Hematopoietic multipotent progenitor cell treated with erythropoietin and hydrocortisone succinate and interleukin-3 and kit ligand, for 15 days (in vitro differentiated cells): Measurements from ENCODE around the gene DPP10.
"Not testable (repeated sequence)": the region's sequence is repeated elsewhere in the genome, so short reads cannot be mapped to it uniquely, and the experiment has no call there.

Experiments used
- DNase-seq: peaks from one replicate; pipeline ENCODE4 v3.0.0-alpha.2; 2015; ENCODE audit warnings: low spot score

The DPP10 gene

DNA sequence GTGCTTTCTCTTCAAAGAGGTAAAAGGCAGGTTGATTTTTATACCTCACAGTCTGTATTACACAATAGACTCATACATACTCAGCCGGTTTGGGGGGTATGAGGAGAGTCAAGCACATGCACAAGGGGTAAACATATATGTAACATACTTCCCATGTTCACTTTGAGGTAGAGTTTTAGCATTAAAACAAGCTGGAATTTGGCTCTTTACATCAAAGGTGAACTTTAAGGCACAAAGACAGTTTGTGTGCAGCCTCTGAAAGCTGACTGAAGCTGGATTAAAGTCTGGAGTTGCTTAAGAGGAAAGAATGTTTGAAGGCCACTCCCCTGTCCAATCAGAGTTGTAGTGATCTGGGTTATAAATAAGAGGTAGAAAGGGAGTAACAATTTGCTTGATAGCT lies 282.0 kb downstream of the DPP10 start:
- DNase-seq: no peak

DNA sequence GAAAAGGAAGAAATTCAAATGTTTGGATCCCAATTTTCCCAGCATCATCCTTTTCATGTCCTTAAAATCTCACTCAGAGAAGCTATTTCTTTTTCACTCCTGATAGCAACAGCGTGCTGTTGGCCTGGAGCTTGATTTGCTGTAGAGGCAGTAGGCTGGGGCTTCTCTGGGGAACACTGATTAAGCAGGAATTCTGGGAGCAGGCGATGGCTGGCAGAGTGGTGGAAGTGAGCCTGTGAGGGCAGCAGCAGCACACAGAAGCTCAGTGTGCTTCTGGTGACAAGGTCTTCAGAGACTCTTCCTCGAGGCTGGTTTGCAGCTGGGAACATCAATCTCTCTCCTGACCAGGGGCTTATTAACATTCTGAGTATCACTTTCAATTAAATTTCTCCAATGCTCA lies 284.6 kb downstream of the DPP10 start:
- no peak for DNase-seq

DNA sequence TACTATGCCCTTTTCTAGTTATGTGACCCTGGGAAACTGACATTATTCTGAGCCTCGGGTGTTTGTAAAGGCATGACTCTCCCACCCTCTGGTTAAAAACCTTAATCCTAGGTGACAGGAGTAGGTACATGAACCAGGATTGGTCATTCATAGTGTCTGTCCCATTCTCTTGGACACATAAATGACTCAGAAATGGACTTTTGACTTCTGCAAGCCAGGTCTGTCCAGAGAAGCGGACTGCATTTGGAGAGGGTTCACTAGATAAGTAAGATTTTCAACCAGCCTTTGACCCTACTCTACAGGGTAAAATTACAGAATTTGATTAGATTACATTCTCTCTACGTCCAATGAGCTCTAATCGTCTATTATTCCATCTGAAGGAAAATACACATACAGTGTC lies 285.9 kb downstream of the DPP10 start:
- no peak for DNase-seq

DNA sequence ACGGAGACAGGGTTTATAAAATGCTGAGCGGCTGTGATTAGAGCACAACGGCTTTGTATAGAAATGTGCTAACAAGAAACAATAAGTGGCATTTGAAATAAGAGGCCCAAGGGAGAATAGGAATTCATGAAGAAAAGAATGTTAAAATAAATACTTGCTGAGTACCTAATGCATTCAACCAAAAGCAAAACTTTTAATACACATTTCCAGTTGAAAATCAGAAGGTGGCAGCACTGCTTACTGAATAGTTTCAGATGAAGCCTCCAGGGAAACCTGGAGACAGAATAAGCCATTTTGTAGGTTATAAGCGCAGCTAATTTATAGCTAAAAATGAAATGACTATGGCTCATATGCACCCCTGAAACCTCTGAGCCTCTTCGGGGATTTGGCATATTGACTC lies 286.6 kb downstream of the DPP10 start:
- DNase-seq: no peak

DNA sequence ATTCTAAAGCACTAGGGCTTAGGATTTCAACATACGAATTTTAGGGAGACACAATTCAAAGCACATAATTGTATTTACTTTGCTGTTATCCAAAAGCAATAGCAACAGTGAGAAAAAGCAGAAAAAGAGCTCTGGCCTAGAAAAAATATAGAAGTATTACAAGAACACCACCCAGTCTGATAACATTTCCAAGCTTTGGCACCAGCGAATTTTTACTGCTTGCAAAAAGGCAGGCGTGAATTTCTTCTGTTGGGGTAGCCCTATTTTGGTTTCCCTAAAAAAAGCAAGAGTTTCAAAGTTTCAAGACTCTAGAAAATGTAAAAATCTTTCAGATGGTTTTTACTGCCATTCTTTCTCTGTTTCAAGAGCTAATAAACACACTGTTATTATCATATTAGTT lies 292.7 kb downstream of the DPP10 start:
- no peak for DNase-seq

DNA sequence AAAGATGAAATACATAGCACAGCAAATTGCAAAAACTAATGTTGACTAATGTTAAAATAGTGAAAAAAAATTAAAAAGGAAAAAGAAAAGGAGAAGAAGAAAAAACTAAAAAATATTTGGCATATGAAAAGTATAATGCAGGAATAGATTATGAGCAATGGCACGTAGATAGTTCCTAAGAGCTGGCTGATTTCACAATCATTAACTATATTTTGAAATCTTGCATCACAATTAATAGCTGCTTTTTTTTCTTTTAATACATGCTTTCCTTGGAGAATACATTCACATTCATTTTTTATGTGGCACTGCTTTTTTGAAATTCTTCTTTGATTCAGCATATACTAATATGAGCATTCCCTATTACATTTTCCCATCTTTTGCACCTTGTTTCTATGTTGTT lies 299.8 kb downstream of the DPP10 start:
- no peak for DNase-seq

DNA sequence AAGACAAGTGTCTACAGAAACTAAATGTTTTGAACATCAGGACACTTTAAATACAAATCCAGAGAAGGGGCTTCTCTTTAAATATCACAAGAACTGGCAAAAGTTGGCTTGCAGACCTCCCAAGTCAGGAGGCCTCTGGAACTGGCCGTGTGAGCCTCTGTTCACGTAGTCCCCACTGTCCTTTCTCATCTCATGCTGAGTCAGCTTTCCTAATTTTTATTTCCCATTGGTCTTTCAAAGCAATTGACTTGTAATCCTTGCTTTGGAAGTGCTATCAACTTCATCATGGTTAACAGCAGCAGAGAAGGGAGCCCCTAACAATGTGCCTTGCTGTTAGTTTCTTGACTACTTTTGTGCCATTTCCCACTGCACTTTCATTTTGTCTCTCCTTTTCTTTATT lies 303.3 kb downstream of the DPP10 start:
- DNase-seq: no peak

DNA sequence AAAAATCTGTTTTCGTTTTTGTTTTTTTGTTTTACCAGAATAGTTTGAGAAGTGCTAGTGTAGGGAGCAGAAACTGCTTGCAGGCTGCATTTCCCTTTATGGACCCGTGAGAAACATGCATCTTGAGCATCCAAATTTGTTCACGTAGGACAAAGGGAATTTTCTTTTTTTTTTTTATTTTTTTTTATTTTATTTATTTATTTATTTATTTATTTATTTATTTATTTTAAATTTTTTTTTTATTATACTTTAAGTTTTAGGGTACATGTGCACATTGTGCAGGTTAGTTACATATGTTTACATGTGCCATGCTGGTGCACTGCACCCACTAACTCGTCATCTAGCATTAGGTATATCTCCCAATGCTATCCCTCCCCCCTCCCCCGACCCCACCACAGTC lies 305.7 kb downstream of the DPP10 start:
- not testable (repeated sequence) for DNase-seq

DNA sequence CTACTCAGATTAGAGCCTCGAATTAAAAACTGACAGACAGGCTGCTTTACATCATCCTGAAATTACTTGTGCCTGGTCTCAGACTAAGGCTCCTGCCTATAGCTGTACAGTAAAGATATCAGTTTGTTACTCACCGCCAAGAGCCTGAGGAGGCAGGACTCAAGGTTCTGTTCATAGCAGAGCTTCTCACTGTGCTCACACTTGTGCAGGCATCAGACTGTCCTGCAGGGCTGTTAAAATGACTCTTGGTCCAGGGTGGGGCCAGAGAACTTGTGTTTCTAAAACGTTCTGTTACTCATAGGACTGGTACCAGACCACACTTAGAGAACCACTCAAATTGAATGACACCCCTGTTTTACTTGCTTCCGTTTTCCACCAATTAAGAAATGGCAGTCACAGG lies 310.0 kb downstream of the DPP10 start:
- DNase-seq: no peak

DNA sequence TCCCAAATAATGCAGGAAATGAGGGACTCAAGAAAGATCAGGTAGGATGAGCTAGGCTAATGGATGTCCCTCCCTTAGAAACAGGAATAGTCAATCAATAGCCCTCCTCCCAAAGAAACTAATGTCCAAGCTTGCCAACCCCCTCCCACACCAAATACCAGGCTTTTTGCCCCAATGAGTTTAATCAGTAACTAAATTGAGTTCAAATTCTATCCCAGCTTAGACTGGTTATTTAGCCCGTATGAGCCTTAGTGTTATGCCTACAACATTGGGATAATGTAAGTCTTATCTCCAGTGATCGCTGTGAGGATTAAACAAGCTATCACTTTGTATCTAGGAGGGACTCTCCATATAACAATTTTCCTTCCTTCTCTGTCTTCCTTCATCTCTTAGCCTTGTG lies 310.7 kb downstream of the DPP10 start:
- DNase-seq: no peak

DNA sequence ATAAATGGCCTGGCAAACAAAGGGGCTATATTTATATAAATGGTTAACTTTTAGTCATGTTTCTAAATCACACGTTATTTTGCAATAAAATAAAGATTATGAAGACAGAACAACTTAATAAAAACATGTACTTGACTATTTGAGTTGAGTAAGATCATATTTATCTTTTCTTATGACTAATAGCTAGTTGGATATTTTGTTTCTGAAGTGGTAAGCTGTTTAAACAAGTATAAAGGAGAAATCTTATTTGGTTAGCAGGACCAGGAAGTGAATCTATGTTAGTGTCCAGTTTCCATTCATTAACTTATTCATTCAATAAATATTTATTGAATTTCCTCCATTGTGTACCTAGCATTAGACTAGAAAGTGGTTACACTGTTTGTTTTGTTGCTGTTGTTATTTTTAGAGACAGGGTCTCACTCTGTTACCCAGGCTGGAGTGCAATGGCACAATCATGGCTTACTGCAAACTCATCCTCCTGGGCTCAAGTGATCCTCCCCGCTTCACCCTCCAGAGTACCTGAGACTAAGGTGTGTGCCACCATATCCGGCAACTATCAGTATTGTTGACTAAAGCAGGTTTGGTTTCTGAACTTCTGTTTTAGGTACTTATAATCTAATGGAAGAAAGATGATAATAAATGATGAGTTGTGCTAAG lies 312.6 kb downstream of the DPP10 start:
- no peak for DNase-seq

DNA sequence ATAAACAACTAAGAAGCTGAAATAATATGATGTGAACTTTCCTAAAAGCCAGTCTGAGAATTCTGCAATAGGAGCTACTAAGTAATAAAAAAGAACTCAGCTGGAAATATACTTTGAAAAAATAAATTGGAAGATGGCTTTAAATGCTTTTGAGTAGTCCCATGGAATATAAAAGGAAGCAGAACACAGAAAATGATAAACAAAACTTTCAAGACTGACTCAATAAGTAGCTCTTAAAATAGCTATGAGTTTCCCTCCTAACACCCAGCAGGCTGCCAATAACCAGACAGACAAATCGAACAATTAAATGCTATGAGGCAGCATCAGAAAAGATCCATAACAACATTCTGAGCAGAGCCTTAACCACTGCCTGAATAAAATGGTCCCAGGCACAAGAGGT lies 319.9 kb downstream of the DPP10 start:
- no peak for DNase-seq

DNA sequence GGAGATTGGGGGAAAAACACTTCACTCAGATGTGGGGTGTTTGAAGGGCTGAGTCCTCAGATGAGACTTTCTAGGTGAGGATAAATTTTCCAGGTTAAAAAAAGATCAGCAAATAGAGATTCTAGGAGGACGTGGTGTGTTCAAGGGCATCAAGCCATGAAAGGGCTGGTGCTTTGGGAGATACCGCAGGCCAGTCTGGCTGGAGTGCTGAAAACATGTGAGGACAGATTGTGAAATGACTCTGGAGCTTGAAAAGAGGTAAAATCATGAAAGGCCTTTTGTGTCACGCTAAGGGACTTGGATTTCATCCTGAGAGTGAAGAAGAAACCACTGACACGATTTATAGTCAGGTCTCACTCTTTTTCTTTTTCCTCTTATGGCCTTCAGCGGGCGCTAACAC lies 320.5 kb downstream of the DPP10 start:
- DNase-seq: no peak

DNA sequence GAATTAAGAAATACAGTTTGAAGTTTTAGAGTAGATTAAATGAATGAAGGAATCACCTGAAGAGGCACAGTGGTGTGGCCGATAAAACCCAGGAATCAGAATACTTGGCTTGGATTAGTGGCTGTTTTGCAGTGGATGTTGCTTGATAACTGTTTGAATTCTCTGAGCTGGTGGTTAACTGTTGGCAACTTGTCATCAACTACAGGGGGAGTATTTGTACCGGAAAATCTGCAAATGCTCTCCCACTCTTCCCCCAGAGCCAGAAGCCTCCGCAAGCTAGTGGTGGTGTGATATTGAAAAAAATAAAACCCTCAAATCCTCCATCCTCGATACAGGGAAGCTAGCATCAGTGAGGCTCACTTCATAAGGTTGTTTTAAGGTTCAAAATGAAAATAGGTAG lies 326.7 kb downstream of the DPP10 start:
- DNase-seq: no peak

DNA sequence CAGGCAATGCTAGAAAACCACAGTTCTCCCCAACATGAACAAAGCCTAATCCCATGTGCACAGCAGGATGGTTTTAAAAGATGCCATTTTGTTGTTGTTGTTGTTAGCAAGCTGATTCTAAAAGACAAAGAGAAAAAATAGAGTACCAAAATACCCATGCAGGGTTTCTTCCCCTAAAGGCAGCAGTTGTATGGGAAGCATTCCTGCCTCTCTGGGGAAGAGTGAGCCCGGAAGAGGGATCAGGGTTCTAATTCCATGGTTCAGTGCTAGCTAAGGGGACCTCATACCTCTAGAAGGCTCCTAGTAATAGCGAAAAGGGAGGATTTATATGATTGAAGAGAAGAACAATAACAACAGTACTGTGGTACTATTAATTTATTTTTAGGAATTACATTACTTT lies 327.6 kb downstream of the DPP10 start:
- DNase-seq: no peak

DNA sequence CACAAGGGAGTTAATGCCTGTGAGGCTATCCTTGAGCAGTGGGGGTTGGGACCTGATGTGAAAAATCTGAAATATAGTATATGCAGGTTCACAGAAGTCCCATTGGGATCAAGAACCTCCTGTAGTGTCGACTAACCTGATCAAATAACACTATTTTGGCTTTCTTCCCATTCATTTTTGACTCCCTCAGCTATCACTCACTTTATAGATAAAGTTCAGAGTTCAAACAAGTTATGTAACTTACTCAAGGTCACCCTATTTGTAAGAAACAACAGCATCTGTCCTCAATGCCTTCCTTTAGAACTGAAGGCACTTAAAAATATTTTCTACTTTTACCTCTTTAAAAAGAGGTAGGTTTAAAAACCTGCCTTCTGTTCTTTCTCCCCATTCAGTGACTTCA lies 341.6 kb downstream of the DPP10 start:
- DNase-seq: no peak

DNA sequence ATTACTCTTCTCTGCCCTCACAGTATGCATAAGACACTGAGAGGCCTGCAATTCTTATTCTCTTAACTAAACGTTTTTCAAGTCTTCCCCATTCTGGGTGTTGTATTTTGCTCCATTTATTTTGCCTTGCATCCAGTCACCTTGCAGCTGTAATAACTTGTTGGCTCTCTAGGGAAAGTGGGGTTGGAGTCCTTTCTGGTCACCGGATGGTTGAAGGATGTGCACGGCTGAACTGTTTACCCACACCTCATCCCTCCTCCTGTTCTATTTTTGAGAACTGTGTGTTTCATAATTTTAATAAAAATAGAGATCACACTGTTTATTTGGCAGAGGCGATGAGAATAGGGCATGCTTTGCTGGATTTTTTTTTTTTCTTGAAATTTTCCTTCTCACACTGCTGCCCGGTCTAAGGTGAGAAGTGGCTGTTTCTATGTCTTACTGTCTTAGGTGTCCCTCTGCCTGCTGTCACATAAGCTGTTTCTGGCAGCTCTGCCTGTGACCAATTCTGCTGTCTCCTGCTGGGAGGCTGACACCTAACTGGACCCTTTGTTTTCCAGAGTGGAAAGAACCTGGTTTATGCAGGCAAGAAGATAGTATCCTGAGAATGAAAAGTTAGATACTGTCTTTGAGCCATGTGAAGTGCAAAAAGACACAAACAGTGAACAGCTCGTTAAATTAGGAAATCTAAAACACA lies 342.6 kb downstream of the DPP10 start:
- no peak for DNase-seq

DNA sequence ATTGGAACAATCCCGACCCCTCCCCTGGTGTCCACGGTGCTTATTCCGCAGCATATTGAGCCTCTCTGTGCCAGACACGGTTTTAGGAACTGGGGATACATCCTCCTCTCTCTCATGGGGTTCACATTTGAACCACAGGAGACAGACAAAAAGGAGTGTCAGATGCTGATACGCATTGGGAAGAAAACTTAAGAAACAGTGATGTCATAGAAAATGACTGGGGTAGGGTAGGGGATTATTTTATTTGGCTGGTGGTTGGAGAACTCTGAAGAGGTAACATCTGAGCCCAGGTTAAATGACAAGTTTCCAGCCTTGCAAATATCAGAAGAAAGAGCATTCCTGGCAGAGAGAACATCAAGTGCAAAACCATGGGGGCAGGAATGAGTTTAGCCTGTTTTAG lies 344.5 kb downstream of the DPP10 start:
- no peak for DNase-seq

DNA sequence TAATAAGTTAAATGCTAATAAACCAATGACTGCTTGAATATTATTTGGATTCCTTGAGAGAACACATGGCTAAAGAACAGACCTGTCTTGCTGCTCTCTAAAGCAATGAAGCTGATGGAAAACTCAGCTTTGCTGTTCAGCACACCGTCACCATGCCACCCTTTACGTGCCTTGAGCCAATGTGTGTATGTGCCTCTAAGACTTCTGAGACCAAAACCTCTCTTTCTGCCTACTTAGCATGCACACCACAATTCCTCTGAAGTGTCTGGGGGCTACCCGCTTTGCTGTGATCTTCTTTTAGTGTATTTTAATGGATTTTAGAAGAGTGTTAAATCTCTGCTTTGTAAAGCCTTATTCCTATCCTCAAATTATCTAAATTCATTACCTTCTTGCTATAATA lies 345.0 kb downstream of the DPP10 start:
- no peak for DNase-seq

DNA sequence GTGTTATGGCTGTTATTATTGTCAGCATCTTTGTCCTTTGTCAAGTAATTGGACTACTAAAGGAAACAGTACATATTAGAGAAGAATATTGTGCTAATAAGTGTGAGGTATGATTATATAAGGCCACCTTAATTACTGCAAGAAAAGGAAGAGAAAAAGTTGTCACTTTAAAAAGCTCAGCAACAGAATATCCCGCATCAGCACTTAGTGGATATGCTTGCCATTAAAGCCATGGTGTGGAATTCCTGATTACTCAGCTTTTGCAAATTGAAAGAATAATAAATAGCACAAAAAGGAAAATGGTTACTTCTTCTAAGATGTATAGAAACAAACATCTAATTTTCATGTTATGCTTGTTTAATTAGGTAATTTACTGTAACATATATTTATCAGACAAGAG lies 347.5 kb downstream of the DPP10 start:
- no peak for DNase-seq

DNA sequence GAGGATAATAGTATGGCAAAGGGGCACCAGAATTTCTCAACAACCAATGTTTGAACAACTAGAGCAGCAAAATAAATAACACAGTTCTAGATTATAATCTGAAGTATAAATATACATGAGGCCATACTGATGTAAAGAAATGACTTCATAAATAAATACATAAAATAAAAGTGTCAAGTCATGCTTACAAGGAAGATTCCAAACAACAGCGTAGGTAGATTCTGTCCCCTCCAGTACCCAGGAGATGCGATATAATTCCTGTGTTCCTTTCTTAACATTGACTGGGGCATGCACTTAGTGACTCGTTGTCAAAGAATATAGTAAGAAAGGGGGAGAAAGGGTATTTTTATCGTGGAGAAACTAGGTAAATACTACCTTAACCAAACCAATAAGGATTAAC lies 355.1 kb downstream of the DPP10 start:
- no peak for DNase-seq

DNA sequence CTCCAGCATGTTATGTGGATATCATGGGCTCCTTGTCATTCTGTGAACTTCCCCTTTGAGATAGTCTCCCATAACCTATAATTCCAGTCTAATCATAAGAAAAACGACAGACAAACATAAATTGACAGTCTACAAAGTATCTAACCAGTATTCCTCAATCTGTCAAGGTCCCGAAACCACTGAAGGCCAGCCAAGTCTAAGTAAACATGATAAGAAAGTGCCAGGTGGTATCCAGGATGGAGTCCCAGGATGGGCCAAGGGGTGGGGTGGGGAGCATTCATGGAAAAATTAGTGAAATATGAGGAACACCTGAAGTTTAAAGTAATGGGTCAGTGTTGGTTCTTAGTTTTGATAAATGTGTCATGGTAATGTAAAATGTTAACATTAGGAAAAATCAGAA lies 355.5 kb downstream of the DPP10 start:
- DNase-seq: no peak

DNA sequence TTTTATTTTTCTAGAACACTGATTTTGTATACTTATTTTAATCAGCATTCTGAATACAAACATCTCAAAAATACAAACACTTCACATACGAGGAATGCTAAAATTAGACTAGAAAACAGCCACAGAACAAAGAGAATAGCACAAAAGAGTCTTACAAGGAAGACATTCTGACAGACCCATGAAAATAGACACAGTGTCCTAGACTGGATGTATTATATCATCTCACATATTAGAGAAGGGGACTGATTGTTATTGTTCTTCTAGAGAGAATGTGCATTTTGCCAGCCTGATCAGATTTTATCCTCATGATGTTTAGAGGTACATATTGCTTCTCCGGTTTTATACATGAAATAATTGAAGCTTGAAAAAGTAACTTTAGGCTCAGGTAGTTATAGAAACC lies 357.9 kb downstream of the DPP10 start:
- no peak for DNase-seq

DNA sequence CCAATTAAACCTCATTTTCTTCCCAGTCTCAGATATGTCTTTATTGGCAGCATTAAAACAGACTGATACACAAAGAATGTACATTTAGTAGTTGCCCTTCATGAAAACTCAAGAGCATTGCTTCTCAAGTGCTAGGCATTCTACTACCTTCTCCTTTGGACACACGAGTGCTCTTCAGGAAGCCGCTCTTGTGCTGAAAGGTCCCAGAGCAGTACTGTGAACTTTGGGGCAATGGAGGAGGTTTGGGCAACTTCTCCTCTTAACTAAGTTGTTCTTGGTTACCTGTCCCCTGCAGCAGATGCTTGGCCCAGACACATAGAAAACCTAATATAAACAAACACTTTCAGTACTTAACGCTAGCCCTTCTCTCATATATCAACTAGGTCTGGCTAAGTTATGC lies 362.8 kb downstream of the DPP10 start:
- DNase-seq: no peak
